ENCODE measurements around the gene EML1. TPM values are rescaled to one million over a fixed set of nuclear protein-coding genes. Genes with fewer than 3 reads are reported as not detected.

Gene EML1
- polyA plus RNA-seq, 1 donor from 2014 or later = 21.7 TPM

GRCh38 chr14:99750746-99751450, 42.3 kb upstream of the EML1 start:
- no peaks in the 10 kb centered on the region for H4K20me1 ChIP-seq (ENCODE audit: insufficient read depth)
- no peaks in the 10 kb centered on the region for H3K36me3 ChIP-seq (ENCODE audit: insufficient read depth, low read length)
- no peaks in the 10 kb centered on the region for H3F3A ChIP-seq (ENCODE audit: insufficient read depth, low read length, poor library complexity, severe bottlenecking)
- no peak overlapping the region for H2AFZ ChIP-seq (ENCODE audit: low read depth, low read length)
- H3K79me2 ChIP-seq (replicated peaks; ENCODE audit: insufficient read depth, low read length) = no peaks in the 10 kb centered on the region
- TF ChIP-seq MXI1 (conservative IDR thresholded peaks at IDR 0.05; ENCODE audit: poor library complexity, severe bottlenecking) (no peak), CTCF (IDR thresholded peaks at IDR 0.05; ENCODE audit: poor library complexity, severe bottlenecking) (no peak), EP300 (conservative IDR thresholded peaks at IDR 0.05; ENCODE audit: poor library complexity, severe bottlenecking) (no peak), POLR2AphosphoS5 (IDR thresholded peaks at IDR 0.05) (no peak), RAD21 (conservative IDR thresholded peaks at IDR 0.05) (no peak), REST (IDR thresholded peaks at IDR 0.05; ENCODE audit: borderline replicate concordance) (no peak), TAF1 (IDR thresholded peaks at IDR 0.05; ENCODE audit: low read depth) (no peak), EZH2 (IDR thresholded peaks at IDR 0.05; ENCODE audit: borderline replicate concordance, insufficient read depth, low read length, poor library complexity, severe bottlenecking) (no peak), SMC3 (conservative IDR thresholded peaks at IDR 0.05; ENCODE audit: poor library complexity) (no peak)
- no peaks in the 10 kb centered on the region for H3K27me3 ChIP-seq (ENCODE audit: insufficient read depth, low read depth, low read length)
- H3K27ac ChIP-seq (ENCODE audit: low read length) = no peak overlapping the region
- no peak overlapping the region for H3K4me2 ChIP-seq (ENCODE audit: low read length)
- no peak overlapping the region for H3K9ac ChIP-seq (ENCODE audit: low read length)
- H3K4me3 ChIP-seq (ENCODE audit: low read length) = no peak overlapping the region
- H3K9me2 ChIP-seq (ENCODE audit: insufficient read depth, low read length) = no peaks in the 10 kb centered on the region
- H3K9me3 ChIP-seq (ENCODE audit: low read length) = no peaks in the 10 kb centered on the region

- Histone ChIP-seq H3K9ac (ENCODE audit: low read length) (no peak overlapping the region), H3K36me3 (ENCODE audit: insufficient read depth, low read length) (no peaks in the 10 kb centered on the region), H3K4me2 (ENCODE audit: low read length) (no peak overlapping the region), H3K4me3 (ENCODE audit: low read length) (no peak overlapping the region), H4K20me1 (ENCODE audit: insufficient read depth) (no peaks in the 10 kb centered on the region), H3K9me3 (ENCODE audit: low read length) (no peaks in the 10 kb centered on the region), H3F3A (ENCODE audit: insufficient read depth, low read length, poor library complexity, severe bottlenecking) (no peaks in the 10 kb centered on the region), H3K27me3 (ENCODE audit: insufficient read depth, low read depth, low read length) (no peaks in the 10 kb centered on the region), H3K79me2 (replicated peaks; ENCODE audit: insufficient read depth, low read length) (no peaks in the 10 kb centered on the region), H3K27ac (ENCODE audit: low read length) (no peak overlapping the region), H2AFZ (ENCODE audit: low read depth, low read length) (no peak overlapping the region), H3K9me2 (ENCODE audit: insufficient read depth, low read length) (no peaks in the 10 kb centered on the region)
- TF ChIP-seq REST (IDR thresholded peaks at IDR 0.05; ENCODE audit: borderline replicate concordance) = no peak
- no peak for TF ChIP-seq RAD21 (conservative IDR thresholded peaks at IDR 0.05)
- no peak for TF ChIP-seq EZH2 (IDR thresholded peaks at IDR 0.05; ENCODE audit: borderline replicate concordance, insufficient read depth, low read length, poor library complexity, severe bottlenecking)
- no peak for TF ChIP-seq POLR2AphosphoS5 (IDR thresholded peaks at IDR 0.05)
- no peak for TF ChIP-seq CTCF (IDR thresholded peaks at IDR 0.05; ENCODE audit: poor library complexity, severe bottlenecking)
- no peak for TF ChIP-seq MXI1 (conservative IDR thresholded peaks at IDR 0.05; ENCODE audit: poor library complexity, severe bottlenecking)
- TF ChIP-seq SMC3 (conservative IDR thresholded peaks at IDR 0.05; ENCODE audit: poor library complexity) = no peak
- no peak for TF ChIP-seq EP300 (conservative IDR thresholded peaks at IDR 0.05; ENCODE audit: poor library complexity, severe bottlenecking)
- no peak for TF ChIP-seq TAF1 (IDR thresholded peaks at IDR 0.05; ENCODE audit: low read depth)
These were observed 41.4 kb upstream of the EML1 start for GRCh38 chr14:99751539-99752485.

All from neural cell (in vitro differentiated cells).